Omental fat pad (tissue), 4 donors: ENCODE data around the gene KCTD1. TPM values are rescaled to one million over a fixed set of nuclear protein-coding genes. Genes with fewer than 3 reads are reported as not detected.

Experiments used
- ATAC-seq: fragments of 150-250 bp; one replicate; pipeline ENCODE4 v1.9.1; 2016; ENCODE audit warnings: mild to moderate bottlenecking, moderate library complexity; ENCODE audit not compliant: low FRiP score
- DNase-seq: peaks from one replicate; pipeline ENCODE4 v3.0.0-alpha.2; 2019; ENCODE audit warnings: low spot score
- CTCF ChIP-seq, 3 donors: fragments of 450-650 bp; IDR thresholded peaks; one replicate each; pipeline ENCODE4 v1.5.1; 2016 to 2017; ENCODE audit warnings: antibody characterized with exemption in 3 of 3, mild to moderate bottlenecking in 3 of 3, moderate library complexity in 2 of 3
- total RNA-seq, 4 donors: library from RNA; depleted of rRNA; stranded (reverse); fragments of >200 nt; gene quantifications; one replicate each; pipeline ENCODE4 v1.1.0, GENCODE V29; 2016

Gene KCTD1
- total RNA-seq, 4 donors from 2014 or later: 3.4 to 9.5 (median 8.5) TPM

- DNase-seq (no peak), ATAC-seq (no peak)
- no peak for TF ChIP-seq CTCF (IDR thresholded peaks at IDR 0.05)
Observed at GRCh38 chr18:26482569-26482968, 65.8 kb downstream of the KCTD1 start.

DNA sequence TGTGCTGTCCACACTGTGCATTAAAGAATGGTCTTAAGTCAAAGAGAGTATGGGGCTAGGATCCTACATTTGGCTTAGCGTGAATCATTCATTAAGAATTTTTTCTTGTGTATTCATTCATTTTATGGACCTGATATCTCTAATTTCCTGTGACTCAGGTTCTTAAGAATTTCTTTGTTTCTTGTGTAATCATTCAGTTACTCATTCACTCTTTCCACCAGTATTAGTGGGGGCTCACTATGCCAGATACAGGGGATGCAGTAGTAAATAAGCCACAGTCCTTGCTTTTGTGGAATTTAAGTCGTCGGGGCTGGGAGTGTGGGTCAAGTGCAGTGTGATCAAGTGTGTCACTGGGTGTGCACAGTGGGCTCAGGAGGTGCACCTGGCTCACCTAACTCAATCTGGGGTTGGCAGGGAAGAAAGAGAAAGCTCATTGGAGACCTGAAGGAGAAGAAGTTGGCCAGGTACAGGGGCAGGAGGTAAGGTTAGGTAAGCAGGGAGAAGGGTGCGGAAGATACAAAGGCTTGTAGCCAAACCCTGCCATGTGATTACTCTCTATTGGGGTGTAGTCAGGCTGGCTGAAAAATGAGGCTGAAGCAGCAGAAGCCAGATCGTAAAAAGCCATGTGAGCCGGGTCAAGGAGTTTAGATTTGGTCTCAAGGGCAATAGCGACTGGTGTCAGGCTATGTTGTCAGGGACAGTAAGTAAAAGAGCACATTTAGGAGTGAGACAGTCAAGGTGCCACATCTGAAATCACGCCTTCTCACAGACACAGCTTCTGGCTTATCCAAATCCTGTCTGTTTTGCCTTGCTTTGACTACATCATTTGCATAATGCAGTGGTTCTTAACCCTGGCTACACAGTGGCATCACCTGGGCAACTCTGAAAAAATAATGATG is 67.2 kb downstream of the KCTD1 start:
- ATAC-seq (peak; percentile 87), DNase-seq (no peak)
- no peak for TF ChIP-seq CTCF (IDR thresholded peaks at IDR 0.05)

GRCh38 chr18:26479681-26480079 is 68.7 kb downstream of the KCTD1 start:
- DNase-seq (no peak), ATAC-seq (no peak)
- TF ChIP-seq CTCF (IDR thresholded peaks at IDR 0.05): no peak

DNA sequence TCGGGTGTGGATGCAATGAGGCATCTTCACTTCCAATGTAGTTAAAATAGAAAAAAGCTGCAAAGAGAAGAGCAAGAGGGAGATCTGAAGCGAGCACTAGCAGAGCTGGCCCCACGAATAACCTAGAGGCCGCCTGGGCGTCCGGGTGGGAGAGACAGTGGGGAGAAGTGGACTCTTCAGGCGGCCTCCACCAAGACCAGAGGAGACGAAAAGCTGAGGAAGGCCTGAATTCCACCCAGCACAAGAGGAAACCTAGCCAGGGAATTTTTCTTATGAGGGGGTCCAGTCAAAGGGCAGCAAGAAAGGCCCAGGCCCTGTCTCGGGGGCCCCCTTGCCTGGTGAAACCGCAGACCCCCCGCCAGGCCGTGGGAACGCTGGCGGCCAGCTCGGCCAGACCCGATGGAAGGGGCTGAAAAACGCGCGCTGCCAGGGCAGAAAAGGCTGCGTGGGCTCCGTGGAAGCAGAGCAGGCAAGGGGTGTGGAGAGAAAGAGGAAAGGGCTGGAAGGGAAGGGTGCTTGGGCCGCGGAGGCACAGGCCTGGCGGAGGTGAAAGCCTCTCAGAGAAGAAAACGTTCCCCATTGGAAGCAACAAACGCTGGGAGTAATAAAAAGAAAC is 69.2 kb downstream of the KCTD1 start:
- ATAC-seq: no peak
- DNase-seq: no peak
- TF ChIP-seq CTCF (IDR thresholded peaks at IDR 0.05): no peak

GRCh38 chr18:26477828-26478466 is 70.4 kb downstream of the KCTD1 start:
- no peak for DNase-seq
- ATAC-seq: no peak
- TF ChIP-seq CTCF (IDR thresholded peaks at IDR 0.05): no peak

- no peak for ATAC-seq
- no peak for DNase-seq
- TF ChIP-seq CTCF (IDR thresholded peaks at IDR 0.05): no peak
Observed at GRCh38 chr18:26476697-26477096, 71.7 kb downstream of the KCTD1 start.
